Lung (tissue), 12 donors: ENCODE results near the gene PDCL3. TPM values are rescaled to one million over a fixed set of nuclear protein-coding genes. Genes with fewer than 3 reads are reported as not detected.

Source experiments
- ATAC-seq: fragments of 200-7000 bp; cut with Tn5 transposase; one replicate; pipeline ENCODE4 v1.9.1; 2020; ENCODE audit warnings: moderate number of reproducible peaks; ENCODE audit not compliant: insufficient read depth, low FRiP score
- DNase-seq, 3 donors: peaks; one replicate each; pipeline ENCODE4 v3.0.0-alpha.2; 2013 to 2017
- H3K27ac ChIP-seq, 2 donors: one replicate each; pipeline ENCODE4 v1.5.1; 2013; ENCODE audit warnings: mild to moderate bottlenecking in 2 of 2, moderate library complexity in 2 of 2, control low read depth in 1 of 2, inconsistent platforms in 1 of 2, low read depth in 1 of 2, low read length in 1 of 2
- H3K27me3 ChIP-seq, 3 donors: one replicate each; pipeline ENCODE4 v1.5.1; 2013; ENCODE audit warnings: low read length in 2 of 3; ENCODE audit not compliant: control insufficient read depth in 3 of 3, insufficient read depth in 3 of 3
- H3K36me3 ChIP-seq, 4 donors: one replicate each; pipeline ENCODE4 v1.5.1; 2013; ENCODE audit warnings: low read length in 4 of 4, mild to moderate bottlenecking in 1 of 4, moderate library complexity in 1 of 4; ENCODE audit not compliant: control insufficient read depth in 4 of 4, insufficient read depth in 4 of 4
- H3K4me1 ChIP-seq, 5 donors: one replicate each; pipeline ENCODE4 v1.5.1; 2013; ENCODE audit warnings: low read length in 5 of 5, mild to moderate bottlenecking in 2 of 5, moderate library complexity in 1 of 5; ENCODE audit not compliant: control insufficient read depth in 5 of 5, insufficient read depth in 5 of 5
- H3K4me3 ChIP-seq: one replicate; pipeline ENCODE4 v1.5.1; 2013; ENCODE audit warnings: mild to moderate bottlenecking, control low read depth, moderate library complexity
- H3K9ac ChIP-seq, 2 donors: one replicate each; pipeline ENCODE4 v1.5.1; 2013; ENCODE audit warnings: low read length in 2 of 2, control low read depth in 1 of 2; ENCODE audit not compliant: insufficient read depth in 1 of 2
- H3K9me3 ChIP-seq, 4 donors: one replicate each; pipeline ENCODE4 v1.5.1; 2013; ENCODE audit warnings: low read length in 3 of 4, mild to moderate bottlenecking in 1 of 4, moderate library complexity in 1 of 4; ENCODE audit not compliant: control insufficient read depth in 4 of 4, insufficient read depth in 3 of 4
- WGBS, 2 donors: extraction: QIAGEN DNeasy Blood & Tissue Kit; methylation state at CpG; one replicate each; pipeline ENCODE4 v1.1.7; 2013; 5-methylcytosine and 5-hydroxymethylcytosine counted together
- polyA plus RNA-seq, 2 donors: library from polyadenylated mRNA; stranded (reverse); fragments of 200-250 nt; gene quantifications; one replicate each; pipeline ENCODE4 v1.2.1, GENCODE V29; 2013
- total RNA-seq, 2 donors: library from RNA; depleted of rRNA in 1 of 2; stranded (reverse); fragments of >200 nt in 1 of 2; gene quantifications; one replicate each; pipeline ENCODE4 v1.2.1, GENCODE V29; 2014 to 2021
- TF ChIP-seq, protein P1 (sequence below): IDR thresholded peaks from 2 replicates; pipeline ENCODE4 v1.5.1; 2012; ENCODE audit warnings: mild to moderate bottlenecking; ENCODE audit errors: control extremely low read depth, extremely low read depth
- donor health status: control.
- donor health status: control.
- donor health status: Bipolar disorder and iron deficiency.
- donor health status: healthy.
- donor health status: DM: yes; HTN: yes; CAD: no.

PDCL3 gene
- total and polyA plus RNA-seq, 4 donors = 8.2 to 29.9 (median 23.2) TPM

DNA sequence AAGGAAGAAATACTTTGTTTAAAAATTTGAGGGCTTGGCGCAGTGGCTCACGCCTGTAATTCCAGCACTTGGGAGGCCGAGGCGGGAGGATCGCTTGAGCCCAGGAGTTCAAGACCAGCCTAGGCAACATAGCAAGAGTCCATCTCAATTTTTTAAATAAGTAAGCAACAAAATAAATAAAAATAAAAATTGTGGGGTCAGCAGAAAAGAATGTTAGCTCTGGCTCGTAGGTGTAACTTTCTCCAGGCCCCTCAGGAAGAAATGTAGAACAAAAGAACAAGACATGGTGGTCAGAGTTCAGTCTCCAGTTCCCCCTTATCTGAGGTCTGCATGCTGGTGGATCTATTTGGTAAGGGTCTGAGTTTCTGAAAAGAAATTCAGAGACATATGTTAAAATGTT lies 20.4 kb upstream of the PDCL3 start:
- ATAC-seq (no peak), DNase-seq (no peak)
- Histone ChIP-seq H3K27ac (no peak overlapping the region), H3K4me1 (no peaks in the 10 kb centered on the region), H3K9me3 (no peaks in the 10 kb centered on the region), H3K4me3 (no peak overlapping the region), H3K36me3 (no peaks in the 10 kb centered on the region), H3K27me3 (no peaks in the 10 kb centered on the region), H3K9ac (no peak overlapping the region)
- WGBS, 2 donors = 97 to 99% methylated on average over 6 of the region's 6 CpGs
- TF ChIP-seq, protein P1, sequence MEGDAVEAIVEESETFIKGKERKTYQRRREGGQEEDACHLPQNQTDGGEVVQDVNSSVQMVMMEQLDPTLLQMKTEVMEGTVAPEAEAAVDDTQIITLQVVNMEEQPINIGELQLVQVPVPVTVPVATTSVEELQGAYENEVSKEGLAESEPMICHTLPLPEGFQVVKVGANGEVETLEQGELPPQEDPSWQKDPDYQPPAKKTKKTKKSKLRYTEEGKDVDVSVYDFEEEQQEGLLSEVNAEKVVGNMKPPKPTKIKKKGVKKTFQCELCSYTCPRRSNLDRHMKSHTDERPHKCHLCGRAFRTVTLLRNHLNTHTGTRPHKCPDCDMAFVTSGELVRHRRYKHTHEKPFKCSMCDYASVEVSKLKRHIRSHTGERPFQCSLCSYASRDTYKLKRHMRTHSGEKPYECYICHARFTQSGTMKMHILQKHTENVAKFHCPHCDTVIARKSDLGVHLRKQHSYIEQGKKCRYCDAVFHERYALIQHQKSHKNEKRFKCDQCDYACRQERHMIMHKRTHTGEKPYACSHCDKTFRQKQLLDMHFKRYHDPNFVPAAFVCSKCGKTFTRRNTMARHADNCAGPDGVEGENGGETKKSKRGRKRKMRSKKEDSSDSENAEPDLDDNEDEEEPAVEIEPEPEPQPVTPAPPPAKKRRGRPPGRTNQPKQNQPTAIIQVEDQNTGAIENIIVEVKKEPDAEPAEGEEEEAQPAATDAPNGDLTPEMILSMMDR = no peak

DNA sequence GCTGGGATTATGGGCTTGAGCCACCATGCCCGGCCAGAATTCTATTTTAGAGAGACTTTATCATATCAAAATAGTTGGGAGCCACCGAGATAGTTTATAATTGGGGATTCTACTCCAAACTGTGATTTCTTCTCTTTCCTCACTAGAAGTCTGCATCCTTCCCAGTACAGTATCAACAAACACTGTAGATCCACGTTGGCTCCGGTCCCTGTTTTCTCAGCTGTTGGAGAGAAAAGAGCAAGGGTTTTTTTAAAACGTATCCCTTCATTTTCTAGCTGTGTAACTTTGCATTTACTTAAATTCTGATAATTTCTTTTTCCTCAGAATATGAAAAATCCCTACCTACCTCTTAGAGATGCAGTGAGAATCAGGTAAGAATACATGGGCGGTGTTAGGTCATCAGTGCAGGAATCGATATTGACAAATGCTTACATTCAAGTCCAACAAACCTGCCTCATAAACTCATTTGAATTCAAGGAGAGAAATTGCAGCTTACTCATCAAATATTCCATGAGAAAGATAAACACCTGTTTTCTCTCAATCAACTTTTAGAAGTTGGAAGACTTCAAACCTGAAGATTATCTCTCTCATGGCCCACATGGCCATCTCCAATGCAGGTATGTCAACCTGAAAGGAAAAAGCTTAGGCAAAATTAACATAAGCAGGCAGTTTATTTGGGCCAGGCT lies 17.7 kb upstream of the PDCL3 start:
- Histone ChIP-seq H3K4me3 (no peak overlapping the region), H3K4me1 (no peaks in the 10 kb centered on the region), H3K27ac (no peak overlapping the region), H3K36me3 (no peaks in the 10 kb centered on the region), H3K9ac (no peak overlapping the region), H3K27me3 (no peaks in the 10 kb centered on the region), H3K9me3 (no peaks in the 10 kb centered on the region)
- WGBS, 2 donors = 80 to 87% methylated on average over 7 of the region's 7 CpGs
- DNase-seq (peak in 2 of 3 donors; percentile 22 to 50), ATAC-seq (no peak)
- TF ChIP-seq, protein P1 = no peak

DNA sequence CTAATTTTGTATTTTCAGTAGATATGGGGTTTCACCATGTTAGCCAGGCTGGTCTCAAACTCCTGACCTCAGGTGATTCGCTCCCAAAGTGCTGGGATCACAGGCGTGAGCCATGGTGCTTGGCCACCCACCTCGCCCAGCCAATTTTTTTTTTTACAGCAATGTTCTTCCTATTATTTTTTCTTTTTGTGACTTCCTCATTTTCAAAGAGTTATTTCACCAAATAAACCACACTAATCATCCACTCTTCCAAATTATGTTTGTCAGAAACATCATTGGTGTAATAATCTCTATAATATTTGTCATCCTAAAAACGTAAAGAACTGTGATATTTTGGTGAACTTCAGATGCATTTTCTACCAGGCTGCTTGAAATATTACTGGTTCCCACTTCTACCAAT lies 16.3 kb upstream of the PDCL3 start:
- TF ChIP-seq, protein P1 = no peak
- Histone ChIP-seq H3K4me1 (no peaks in the 10 kb centered on the region), H3K9me3 (no peaks in the 10 kb centered on the region), H3K4me3 (no peak overlapping the region), H3K27ac (no peak overlapping the region), H3K36me3 (no peaks in the 10 kb centered on the region), H3K27me3 (no peaks in the 10 kb centered on the region), H3K9ac (no peak overlapping the region)
- 48 to 72% methylated on average over 4 of the region's 4 CpGs for WGBS, 2 donors
- ATAC-seq = no peak
- no peak for DNase-seq

DNA sequence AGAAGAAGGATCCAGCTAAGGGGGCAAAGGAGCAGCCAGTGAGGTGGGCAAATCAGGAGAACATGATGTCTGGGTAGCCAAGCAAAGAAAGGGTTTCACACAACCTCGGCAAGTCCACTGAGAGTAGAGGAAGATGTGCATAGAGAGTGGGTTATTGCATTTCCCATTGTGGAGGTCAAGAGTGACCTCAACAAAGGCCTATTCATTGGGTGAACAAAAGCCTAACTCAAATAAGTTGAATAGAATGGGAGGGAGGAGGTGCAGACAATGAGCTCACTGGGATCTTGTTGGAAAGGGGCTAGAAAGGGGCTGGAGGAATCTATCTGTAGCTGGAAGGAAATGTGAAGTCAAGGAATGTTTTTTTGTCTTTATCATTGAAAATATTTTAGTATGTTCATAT lies 14.0 kb upstream of the PDCL3 start:
- H3K9ac ChIP-seq = no peak overlapping the region
- no peaks in the 10 kb centered on the region for H3K27me3 ChIP-seq
- DNase-seq (no peak), ATAC-seq (no peak)
- no peaks in the 10 kb centered on the region for H3K4me1 ChIP-seq
- no peaks in the 10 kb centered on the region for H3K36me3 ChIP-seq
- TF ChIP-seq, protein P1 = no peak
- 89 to 91% methylated on average over 1 of the region's 1 CpG for WGBS, 2 donors
- no peak overlapping the region for H3K4me3 ChIP-seq
- H3K9me3 ChIP-seq = no peaks in the 10 kb centered on the region
- H3K27ac ChIP-seq = no peak overlapping the region
